Right atrium auricular region (tissue), 2 donors: Measurements from ENCODE around the gene NRP1. TPM values are rescaled to one million over a fixed set of nuclear protein-coding genes. Genes with fewer than 3 reads are reported as not detected.

ENCODE experiments used
- DNase-seq: peaks from one replicate; pipeline ENCODE4 v3.0.0-alpha.2; 2019; ENCODE audit warnings: low spot score
- H3K27ac ChIP-seq, 2 donors: fragments of 200-600 bp; sonication (generic); 1 replicate in 1 of 2; 2 replicates in 1 of 2; pipeline ENCODE4 v1.5.1; 2016 to 2019
- H3K27me3 ChIP-seq, 2 donors: fragments of 200-600 bp; sonication (generic); one replicate each; pipeline versions ENCODE4 v1.5.1 to v1.6.0; 2017 to 2019
- H3K36me3 ChIP-seq: fragments of 200-600 bp; sonication (generic); one replicate; pipeline ENCODE4 v1.5.1; 2016
- H3K4me1 ChIP-seq, 2 donors: fragments of 200-600 bp; sonication (generic); one replicate each; pipeline versions ENCODE4 v1.5.1 to v1.6.0; 2017 to 2019
- H3K4me3 ChIP-seq, 2 donors: fragments of 200-600 bp; sonication (generic); 1 replicate in 1 of 2; 2 replicates in 1 of 2; pipeline ENCODE4 v1.5.1; 2017 to 2019; ENCODE audit warnings: mild to moderate bottlenecking in 1 of 2, moderate library complexity in 1 of 2
- H3K9me3 ChIP-seq, 2 donors: fragments of 200-600 bp; sonication (generic); one replicate each; pipeline ENCODE4 v1.5.1; 2019
- CTCF ChIP-seq, 2 donors: fragments of 200-600 bp; sonication (generic); IDR thresholded peaks; one replicate each; pipeline ENCODE4 v1.5.1; 2019; ENCODE audit warnings: antibody characterized with exemption in 2 of 2
- total RNA-seq, 2 donors: library from RNA; depleted of rRNA; stranded (reverse); fragments of >200 nt; gene quantifications; one replicate each; pipeline ENCODE4 v1.1.0, GENCODE V29; 2016

Gene NRP1
- total RNA-seq, 2 donors from 2014 or later, result 54.6 to 83.1 TPM

GRCh38 chr10:33306701-33307519 is 27.6 kb downstream of the NRP1 start:
- Histone ChIP-seq H3K9me3 (no peaks in the 10 kb centered on the region), H3K4me3 (no peak overlapping the region), H3K27ac (peak overlapping the region; percentile 27 to 40), H3K27me3 (no peaks in the 10 kb centered on the region), H3K36me3 (peaks cover 6% of the 10 kb centered on the region), H3K4me1 (peaks cover 0 to 57% of the 10 kb centered on the region in 2 donors)
- no peak for TF ChIP-seq CTCF (IDR thresholded peaks at IDR 0.05)
- DNase-seq, result no peak

GRCh38 chr10:33306126-33306525 is 28.3 kb downstream of the NRP1 start:
- H3K4me1 ChIP-seq, result peaks cover 0 to 62% of the 10 kb centered on the region in 2 donors
- no peak for DNase-seq
- H3K9me3 ChIP-seq, result no peaks in the 10 kb centered on the region
- peak overlapping the region; percentile 27 to 40 for H3K27ac ChIP-seq
- no peak overlapping the region for H3K4me3 ChIP-seq
- H3K36me3 ChIP-seq, result peaks cover 3% of the 10 kb centered on the region
- TF ChIP-seq CTCF (IDR thresholded peaks at IDR 0.05), result no peak
- no peaks in the 10 kb centered on the region for H3K27me3 ChIP-seq

GRCh38 chr10:33304423-33305225 is 29.8 kb downstream of the NRP1 start:
- H3K4me1 ChIP-seq, result peaks cover 0 to 72% of the 10 kb centered on the region in 2 donors
- H3K36me3 ChIP-seq, result no peaks in the 10 kb centered on the region
- H3K27ac ChIP-seq, result peak overlapping the region; percentile 8 to 39
- H3K9me3 ChIP-seq, result no peaks in the 10 kb centered on the region
- no peak for TF ChIP-seq CTCF (IDR thresholded peaks at IDR 0.05)
- H3K27me3 ChIP-seq, result no peaks in the 10 kb centered on the region
- no peak for DNase-seq
- H3K4me3 ChIP-seq, result no peak overlapping the region

- no peaks in the 10 kb centered on the region for H3K9me3 ChIP-seq
- no peak for DNase-seq
- H3K36me3 ChIP-seq, result no peaks in the 10 kb centered on the region
- no peaks in the 10 kb centered on the region for H3K27me3 ChIP-seq
- no peak overlapping the region for H3K4me3 ChIP-seq
- no peak for TF ChIP-seq CTCF (IDR thresholded peaks at IDR 0.05)
- H3K4me1 ChIP-seq, result peaks cover 0 to 77% of the 10 kb centered on the region in 2 donors
- H3K27ac ChIP-seq, result peak overlapping the region; percentile 8 to 39
These were observed 30.5 kb downstream of the NRP1 start for GRCh38 chr10:33303988-33304387.

GRCh38 chr10:33302208-33302829 is 32.1 kb downstream of the NRP1 start:
- H3K9me3 ChIP-seq, result no peaks in the 10 kb centered on the region
- peak overlapping the region in 1 of 2 donors; percentile 39 for H3K27ac ChIP-seq
- no peaks in the 10 kb centered on the region for H3K36me3 ChIP-seq
- no peak for DNase-seq
- no peak for TF ChIP-seq CTCF (IDR thresholded peaks at IDR 0.05)
- H3K4me1 ChIP-seq, result peaks cover 0 to 92% of the 10 kb centered on the region in 2 donors
- H3K4me3 ChIP-seq, result no peak overlapping the region
- H3K27me3 ChIP-seq, result no peaks in the 10 kb centered on the region
